Measurements from ENCODE around the gene TBCA. TPM values are rescaled to one million over a fixed set of nuclear protein-coding genes. Genes with fewer than 3 reads are reported as not detected.
A peak's percentile ranks its signal among the peaks of the same experiment; 100 is the strongest.
"Not testable (repeated sequence)": the region's sequence is repeated elsewhere in the genome, so short reads cannot be mapped to it uniquely, and the experiment has no call there.

TBCA gene
- total and polyA plus RNA-seq, 9 of the 15 experiments (the other 6 are each of a cell fraction or from before 2014, with no cell fraction given) = 164 to 661 (median 334) TPM

GRCh38 chr5:77750928-77751327 lies 25.2 kb downstream of the TBCA start:
- BruUV-seq (replicated peaks); H3K4me2 ChIP-seq (ENCODE audit: insufficient read depth, low read length); H3K9ac ChIP-seq (ENCODE audit: insufficient read depth in 1 of 2, low read depth in 2 of 2, low read length in 2 of 2); POLR2A ChIA-PET; H3K4me3 ChIP-seq; H3K9me3 ChIP-seq (replicated peaks; ENCODE audit: control insufficient read depth, insufficient read depth, low read depth, low read length); FAIRE-seq; DNase-seq (ENCODE audit: extremely low read depth in 1 of 4, low spot score in 3 of 4); H3K9me1 ChIP-seq (ENCODE audit: control insufficient read depth, insufficient read depth, low read length); H4K20me1 ChIP-seq (replicated peaks; ENCODE audit: control insufficient read depth, insufficient read depth, low read length); H3K36me3 ChIP-seq (ENCODE audit: control insufficient read depth, insufficient read depth, low read length); H3K27me3 ChIP-seq (ENCODE audit: control insufficient read depth in 2 of 2, insufficient read depth in 2 of 2, low read length in 2 of 2); H2AFZ ChIP-seq (ENCODE audit: low read depth, low read length); in situ Hi-C loops (cut with MboI); CTCF ChIA-PET (ENCODE audit: low intra/inter-chr PET ratio); intact Hi-C loops (cut with micrococcal nuclease): not testable (repeated sequence)
- Histone ChIP-seq H3K79me2 (ENCODE audit: control insufficient read depth, insufficient read depth, low read length) (peaks cover 96% of the 10 kb centered on the region), H3K4me1 (replicated peaks in 1 of 2; ENCODE audit: control insufficient read depth in 2 of 2, insufficient read depth in 2 of 2, low read length in 2 of 2) (peaks cover 7 to 13% of the 10 kb centered on the region in 2 experiments; a peak in 4 of 5 replicates), H3K27ac (ENCODE audit: extremely low read depth, low read depth, low read length) (peak overlapping the region; percentile 26; the same call in 1 of the 3 replicates)
- 87% methylated on average over 2 of the region's 6 CpGs for WGBS (ENCODE audit: insufficient coverage, low coverage, missing lambda C conversion rate)
- peak; percentile 49 for ATAC-seq
- TF ChIP-seq ARID1B (IDR thresholded peaks at IDR 0.05) (peak; percentile 39; the same call in 1 of the 2 replicates), TRIM24 (IDR thresholded peaks at IDR 0.05) (0 out of 4 replicates have a peak, but pooled peaks of 1 of the 2 experiments have one; percentile 11), CBFA2T2 (conservative IDR thresholded peaks at IDR 0.05) (0 out of 2 replicates have a peak, but pooled peaks have one; percentile 10), ZNF384 (IDR thresholded peaks at IDR 0.05; ENCODE audit: low read depth, low read length) (0 out of 2 replicates have a peak, but pooled peaks have one; percentile 66), CEBPB (tag; IDR thresholded peaks at IDR 0.05) (peak; percentile 47), CBFA2T3 (IDR thresholded peaks at IDR 0.05) (peak; percentile 46)

GRCh38 chr5:77748160-77748559 lies 28.0 kb downstream of the TBCA start:
- H3K4me2 ChIP-seq (ENCODE audit: insufficient read depth, low read length) = no peak overlapping the region
- H2AFZ ChIP-seq (ENCODE audit: low read depth, low read length) = no peak overlapping the region
- ATAC-seq (peak; percentile 85), DNase-seq (ENCODE audit: extremely low read depth in 1 of 4, low spot score in 3 of 4) (peak in 3 of 4 experiments; percentile 16 to 58 (median 56)), FAIRE-seq (peak; percentile 32)
- in situ Hi-C loops (cut with MboI) = no loop called here
- H3K4me3 ChIP-seq = no peak overlapping the region
- intact Hi-C loops (cut with micrococcal nuclease) = no loop called here
- WGBS (ENCODE audit: insufficient coverage, low coverage, missing lambda C conversion rate) = 0% methylated on average over 2 of the region's 2 CpGs
- no peaks in the 10 kb centered on the region for H3K27me3 ChIP-seq (ENCODE audit: control insufficient read depth in 2 of 2, insufficient read depth in 2 of 2, low read length in 2 of 2)
- peaks cover 7 to 13% of the 10 kb centered on the region in 2 experiments; a peak in 4 of 5 replicates for H3K4me1 ChIP-seq (replicated peaks in 1 of 2; ENCODE audit: control insufficient read depth in 2 of 2, insufficient read depth in 2 of 2, low read length in 2 of 2)
- no TSS peak for BruUV-seq (replicated peaks)
- peaks cover 20% of the 10 kb centered on the region for H3K36me3 ChIP-seq (ENCODE audit: control insufficient read depth, insufficient read depth, low read length)
- POLR2A ChIA-PET = interaction anchor here (0.6 to 1.3 kb wide), 3 partner anchors 11 to 57 kb away, joined by 3 read pairs; no protein-coding TSS in a partner anchor
- CTCF ChIA-PET (ENCODE audit: low intra/inter-chr PET ratio) = no interaction called here
- no peaks in the 10 kb centered on the region for H3K9me1 ChIP-seq (ENCODE audit: control insufficient read depth, insufficient read depth, low read length)
- no peak overlapping the region for H3K9ac ChIP-seq (ENCODE audit: insufficient read depth in 1 of 2, low read depth in 2 of 2, low read length in 2 of 2)
- no peaks in the 10 kb centered on the region for H4K20me1 ChIP-seq (replicated peaks; ENCODE audit: control insufficient read depth, insufficient read depth, low read length)
- no peaks in the 10 kb centered on the region for H3K9me3 ChIP-seq (replicated peaks; ENCODE audit: control insufficient read depth, insufficient read depth, low read depth, low read length)
- no peak overlapping the region; the same call in 2 of the 3 replicates for H3K27ac ChIP-seq (ENCODE audit: extremely low read depth, low read depth, low read length)
- peaks cover 93% of the 10 kb centered on the region for H3K79me2 ChIP-seq (ENCODE audit: control insufficient read depth, insufficient read depth, low read length)
- TF ChIP-seq CBFA2T3 (IDR thresholded peaks at IDR 0.05) = peak; percentile 72
- TF ChIP-seq, protein P1, sequence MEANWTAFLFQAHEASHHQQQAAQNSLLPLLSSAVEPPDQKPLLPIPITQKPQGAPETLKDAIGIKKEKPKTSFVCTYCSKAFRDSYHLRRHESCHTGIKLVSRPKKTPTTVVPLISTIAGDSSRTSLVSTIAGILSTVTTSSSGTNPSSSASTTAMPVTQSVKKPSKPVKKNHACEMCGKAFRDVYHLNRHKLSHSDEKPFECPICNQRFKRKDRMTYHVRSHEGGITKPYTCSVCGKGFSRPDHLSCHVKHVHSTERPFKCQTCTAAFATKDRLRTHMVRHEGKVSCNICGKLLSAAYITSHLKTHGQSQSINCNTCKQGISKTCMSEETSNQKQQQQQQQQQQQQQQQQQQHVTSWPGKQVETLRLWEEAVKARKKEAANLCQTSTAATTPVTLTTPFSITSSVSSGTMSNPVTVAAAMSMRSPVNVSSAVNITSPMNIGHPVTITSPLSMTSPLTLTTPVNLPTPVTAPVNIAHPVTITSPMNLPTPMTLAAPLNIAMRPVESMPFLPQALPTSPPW (CRISPR knock-in tag; IDR thresholded peaks at IDR 0.05) = peak; percentile 60
- TF ChIP-seq ARID3A (IDR thresholded peaks at IDR 0.05; ENCODE audit: borderline replicate concordance, low read depth, low read length) = 0 out of 2 replicates have a peak, but pooled peaks have one; percentile 29
- TF ChIP-seq KDM1A (IDR thresholded peaks at IDR 0.05) = peak in 1 of 2 experiments; percentile 73; a peak in 2 of 4 replicates
- TF ChIP-seq HMBOX1 (IDR thresholded peaks at IDR 0.05) = peak; percentile 98
- no peak for TF ChIP-seq ETV6 (IDR thresholded peaks at IDR 0.05; ENCODE audit: borderline replicate concordance in 1 of 2, low read depth in 2 of 2, low read length in 1 of 2)
- no peak for TF ChIP-seq ETV6 (CRISPR knock-in tag; IDR thresholded peaks at IDR 0.05; ENCODE audit: borderline replicate concordance)
